Putamen (tissue), 1 donor: ENCODE data around the gene ETV7.
"Not testable (repeated sequence)": the region's sequence is repeated elsewhere in the genome, so short reads cannot be mapped to it uniquely, and the experiment has no call there.

Experiments
- DNase-seq: peaks from one replicate; pipeline ENCODE4 v3.0.0-alpha.2; 2016; ENCODE audit warnings: low spot score

ETV7 gene

GRCh38 chr6:36387440-36388303, at the start of gene ETV7:
Gene ETV7 (minus strand): TSS chr6:36387669. CDS start chr6:36387541, 128 bp downstream.
- DNase-seq = no peak

GRCh38 chr6:36436466-36436865, 49.0 kb upstream of the ETV7 start:
- no peak for DNase-seq

- DNase-seq = no peak
These were observed 44.7 kb upstream of the ETV7 start for GRCh38 chr6:36432151-36432671.

- no peak for DNase-seq
These were observed 43.7 kb upstream of the ETV7 start for GRCh38 chr6:36431197-36431596.

- no peak for DNase-seq
These were observed 42.9 kb upstream of the ETV7 start for GRCh38 chr6:36430351-36430750.

- DNase-seq = no peak
These were observed 41.4 kb upstream of the ETV7 start for GRCh38 chr6:36428911-36429310.

- no peak for DNase-seq
These were observed 39.2 kb upstream of the ETV7 start for GRCh38 chr6:36426622-36427021.

GRCh38 chr6:36423101-36423824, 35.8 kb upstream of the ETV7 start:
- DNase-seq = peak; percentile 97

GRCh38 chr6:36422714-36423100, 35.2 kb upstream of the ETV7 start:
- DNase-seq = no peak

- no peak for DNase-seq
These were observed 31.8 kb upstream of the ETV7 start for GRCh38 chr6:36419310-36419709.

GRCh38 chr6:36418558-36418957, 31.1 kb upstream of the ETV7 start:
- no peak for DNase-seq

GRCh38 chr6:36414481-36414880, 27.0 kb upstream of the ETV7 start:
- DNase-seq = no peak

- DNase-seq = no peak
These were observed 26.3 kb upstream of the ETV7 start for GRCh38 chr6:36413489-36414480.

GRCh38 chr6:36409718-36410117, 22.2 kb upstream of the ETV7 start:
- not testable (repeated sequence) for DNase-seq

- DNase-seq = no peak
These were observed 16.7 kb upstream of the ETV7 start for GRCh38 chr6:36404164-36404563.

- no peak for DNase-seq
These were observed 15.0 kb upstream of the ETV7 start for GRCh38 chr6:36402481-36402880.

GRCh38 chr6:36399970-36400369, 12.5 kb upstream of the ETV7 start:
- DNase-seq = no peak

- no peak for DNase-seq
These were observed 5.2 kb upstream of the ETV7 start for GRCh38 chr6:36392621-36393020.

GRCh38 chr6:36389353-36389752, 1.9 kb upstream of the ETV7 start:
- DNase-seq = no peak

GRCh38 chr6:36386495-36387439, 702 bp downstream of the ETV7 start:
- no peak for DNase-seq

GRCh38 chr6:36384095-36384494, 3.4 kb downstream of the ETV7 start:
- no peak for DNase-seq
